GM06990 (cell line): ENCODE measurements around the gene SLC8A2.

Experiments used
- DNase-seq: peaks from one replicate; pipeline ENCODE4 v3.0.0-alpha.2; 2011; ENCODE audit not compliant: insufficient read length; ENCODE audit errors: extremely low read depth
- H3K27me3 ChIP-seq: replicated peaks from 2 replicates; pipeline ENCODE4 v1.6.0; 2011; ENCODE audit warnings: low read length; ENCODE audit not compliant: control insufficient read depth, insufficient read depth
- H3K36me3 ChIP-seq: 2 replicates; pipeline ENCODE4 v1.5.1; 2011; ENCODE audit warnings: low read length; ENCODE audit not compliant: control insufficient read depth, insufficient read depth
- H3K4me3 ChIP-seq: replicated peaks from 2 replicates; pipeline ENCODE4 v1.5.1; 2011; ENCODE audit warnings: low read depth, mild to moderate bottlenecking, control low read depth, low read length
- TF ChIP-seq, protein P1 (sequence below): IDR thresholded peaks from 2 replicates; pipeline ENCODE4 v1.5.1; 2011; ENCODE audit warnings: low read length, control low read depth, mild to moderate bottlenecking, inconsistent platforms; ENCODE audit not compliant: insufficient read depth, poor library complexity, severe bottlenecking

The SLC8A2 gene

DNA sequence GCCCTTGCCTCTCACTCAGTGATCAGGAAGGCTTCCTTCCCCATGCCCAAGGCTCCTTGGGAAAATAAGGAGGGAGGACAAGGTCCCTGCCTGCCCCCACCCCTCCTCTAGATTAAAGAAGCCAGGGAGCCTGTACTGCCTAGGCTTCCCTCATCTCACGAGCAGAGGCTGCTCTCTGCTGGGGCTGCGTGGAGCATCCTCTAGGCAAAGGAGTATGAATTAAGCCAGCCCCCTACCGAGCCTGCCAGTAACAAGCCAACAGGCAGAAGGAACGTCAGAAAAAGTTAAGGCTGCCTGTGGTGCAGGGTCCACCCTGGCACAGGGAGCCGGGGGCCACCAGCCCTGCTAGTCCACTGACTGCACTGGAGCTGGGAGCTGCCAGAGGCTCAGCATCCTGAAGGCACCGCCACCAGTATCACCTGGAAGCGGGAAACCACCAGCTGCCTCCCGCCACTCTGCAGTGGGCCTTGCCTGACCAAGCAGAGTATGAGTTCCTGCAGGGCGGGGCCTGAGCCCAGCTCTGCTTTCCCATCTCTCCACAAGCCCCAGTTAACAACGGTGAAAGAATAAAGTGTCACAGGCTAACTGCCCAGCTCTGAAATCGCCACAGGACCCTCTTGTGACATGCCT is 36.3 kb upstream of the SLC8A2 start:
- H3K36me3 ChIP-seq: peaks cover 24% of the 10 kb centered on the region
- TF ChIP-seq, protein P1, sequence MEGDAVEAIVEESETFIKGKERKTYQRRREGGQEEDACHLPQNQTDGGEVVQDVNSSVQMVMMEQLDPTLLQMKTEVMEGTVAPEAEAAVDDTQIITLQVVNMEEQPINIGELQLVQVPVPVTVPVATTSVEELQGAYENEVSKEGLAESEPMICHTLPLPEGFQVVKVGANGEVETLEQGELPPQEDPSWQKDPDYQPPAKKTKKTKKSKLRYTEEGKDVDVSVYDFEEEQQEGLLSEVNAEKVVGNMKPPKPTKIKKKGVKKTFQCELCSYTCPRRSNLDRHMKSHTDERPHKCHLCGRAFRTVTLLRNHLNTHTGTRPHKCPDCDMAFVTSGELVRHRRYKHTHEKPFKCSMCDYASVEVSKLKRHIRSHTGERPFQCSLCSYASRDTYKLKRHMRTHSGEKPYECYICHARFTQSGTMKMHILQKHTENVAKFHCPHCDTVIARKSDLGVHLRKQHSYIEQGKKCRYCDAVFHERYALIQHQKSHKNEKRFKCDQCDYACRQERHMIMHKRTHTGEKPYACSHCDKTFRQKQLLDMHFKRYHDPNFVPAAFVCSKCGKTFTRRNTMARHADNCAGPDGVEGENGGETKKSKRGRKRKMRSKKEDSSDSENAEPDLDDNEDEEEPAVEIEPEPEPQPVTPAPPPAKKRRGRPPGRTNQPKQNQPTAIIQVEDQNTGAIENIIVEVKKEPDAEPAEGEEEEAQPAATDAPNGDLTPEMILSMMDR: no peak
- no peak for DNase-seq
- H3K27me3 ChIP-seq: no peaks in the 10 kb centered on the region
- H3K4me3 ChIP-seq: no peak overlapping the region

DNA sequence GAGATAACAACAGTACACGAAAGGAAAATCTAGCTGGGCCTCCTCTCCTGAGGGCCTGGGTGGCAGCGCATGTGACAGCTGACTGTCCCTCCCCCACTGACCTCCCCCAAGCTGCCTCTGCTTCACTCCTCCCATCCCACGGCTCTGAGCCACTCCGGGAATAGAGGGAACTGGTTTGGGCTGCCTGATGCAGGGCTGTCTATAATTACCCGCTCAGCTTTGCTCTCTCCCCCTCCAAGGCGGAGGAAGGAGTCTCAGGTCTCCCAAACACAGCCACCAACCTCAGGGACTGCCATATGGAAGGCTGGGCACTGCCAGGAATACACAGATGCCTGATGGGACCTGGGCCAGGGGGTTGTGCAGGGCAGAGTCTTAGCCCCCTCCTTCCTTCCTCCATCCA is 35.3 kb upstream of the SLC8A2 start:
- peaks cover 27% of the 10 kb centered on the region for H3K36me3 ChIP-seq
- no peak overlapping the region for H3K4me3 ChIP-seq
- DNase-seq: no peak
- no peaks in the 10 kb centered on the region for H3K27me3 ChIP-seq
- TF ChIP-seq, protein P1: no peak

DNA sequence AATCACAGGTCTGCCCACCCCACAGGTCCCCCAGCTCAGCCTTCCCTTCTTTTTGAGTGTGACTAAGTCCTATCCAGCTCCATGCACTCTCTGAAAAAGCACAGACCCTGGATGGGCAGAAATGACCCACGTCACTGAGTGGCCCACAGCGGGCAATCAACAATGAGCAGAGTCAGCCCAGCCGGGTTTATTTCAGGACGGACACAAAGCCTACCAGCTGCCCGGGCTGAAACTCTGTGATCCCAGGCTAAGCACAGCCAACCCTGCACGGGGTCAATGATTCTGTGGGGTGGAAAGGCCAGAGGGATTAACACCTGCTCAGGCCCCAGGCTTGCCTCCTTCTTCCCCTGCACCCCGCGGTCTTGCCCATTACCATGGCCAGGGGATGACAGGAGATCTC is 34.8 kb upstream of the SLC8A2 start:
- no peak for DNase-seq
- H3K4me3 ChIP-seq: no peak overlapping the region
- TF ChIP-seq, protein P1: no peak
- peaks cover 25% of the 10 kb centered on the region for H3K36me3 ChIP-seq
- no peaks in the 10 kb centered on the region for H3K27me3 ChIP-seq

DNA sequence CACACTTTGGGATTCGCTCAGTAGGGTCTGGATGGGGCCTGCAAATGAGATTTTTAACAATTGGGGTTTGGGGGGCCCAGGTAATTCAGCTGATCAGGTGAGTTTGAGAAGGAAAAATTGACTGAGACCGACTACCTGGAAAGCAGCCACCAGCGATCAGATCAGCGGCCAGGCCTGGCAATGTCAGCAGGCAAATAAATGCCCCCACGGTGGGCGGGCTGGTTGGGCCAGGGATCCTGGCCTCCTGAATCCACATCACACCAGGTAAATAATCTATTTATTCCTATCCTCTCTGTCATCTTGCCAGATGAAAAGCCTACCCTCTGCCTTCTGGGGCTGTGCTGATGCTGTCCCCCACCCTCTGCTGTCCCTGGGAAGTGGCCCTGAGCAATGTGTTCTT is 33.8 kb upstream of the SLC8A2 start:
- Histone ChIP-seq H3K27me3 (no peaks in the 10 kb centered on the region), H3K4me3 (no peak overlapping the region), H3K36me3 (peaks cover 25% of the 10 kb centered on the region)
- TF ChIP-seq, protein P1: no peak
- no peak for DNase-seq

DNA sequence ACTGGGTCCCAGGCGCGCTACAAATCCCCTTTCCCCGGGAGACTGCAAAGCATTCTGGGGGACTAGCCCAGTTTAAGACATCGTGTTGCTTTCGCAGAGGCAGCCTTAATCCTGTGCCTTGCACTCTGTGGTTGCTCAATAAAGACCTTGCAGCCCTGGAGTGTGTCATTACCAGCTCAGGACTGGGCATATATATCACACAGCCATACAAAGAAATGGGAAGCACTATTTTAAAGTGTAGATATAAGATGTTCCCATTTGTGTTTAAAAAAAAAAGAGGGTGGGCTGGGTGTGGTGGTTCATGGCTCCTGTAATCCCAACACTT is 32.1 kb upstream of the SLC8A2 start:
- no peak for DNase-seq
- H3K27me3 ChIP-seq: no peaks in the 10 kb centered on the region
- H3K36me3 ChIP-seq: peaks cover 28% of the 10 kb centered on the region
- TF ChIP-seq, protein P1: no peak
- H3K4me3 ChIP-seq: no peak overlapping the region
